Neutrophil (primary cell): ENCODE results near the gene CRTC2.

Experiments
- H3K27ac ChIP-seq: fragments of 200-600 bp; sonication (generic); 2 replicates; pipeline ENCODE4 v1.5.1; 2016; ENCODE audit warnings: mild to moderate bottlenecking, moderate library complexity
- H3K27me3 ChIP-seq: fragments of 200-600 bp; sonication (generic); 2 replicates; pipeline ENCODE4 v1.6.0; 2016; ENCODE audit warnings: mild to moderate bottlenecking
- H3K36me3 ChIP-seq: fragments of 200-600 bp; sonication (generic); 2 replicates; pipeline ENCODE4 v1.5.1; 2017
- H3K4me1 ChIP-seq, 2 experiments: fragments of 200-600 bp in 1 of 2; sonication (generic) in 1 of 2; 1 replicate in 1 of 2; 2 replicates in 1 of 2; pipeline versions ENCODE4 v1.5.1 to v1.6.1; 2013 to 2016; ENCODE audit warnings: low read depth in 1 of 2, low read length in 1 of 2, mild to moderate bottlenecking in 1 of 2, moderate library complexity in 1 of 2; ENCODE audit not compliant: control insufficient read depth in 1 of 2, insufficient read depth in 1 of 2
- H3K4me3 ChIP-seq, 2 experiments: fragments of 200-600 bp in 1 of 2; sonication (generic) in 1 of 2; 1 replicate in 1 of 2; 2 replicates in 1 of 2; pipeline ENCODE4 v1.5.1; 2013 to 2016; ENCODE audit warnings: low read depth in 1 of 2, low read length in 1 of 2, mild to moderate bottlenecking in 1 of 2, moderate library complexity in 1 of 2
- H3K9me3 ChIP-seq: fragments of 200-600 bp; sonication (generic); 2 replicates; pipeline ENCODE4 v1.5.1; 2016
- TF ChIP-seq, protein P1 (sequence below): fragments of 200-600 bp; sonication (generic); IDR thresholded peaks from 2 replicates; pipeline ENCODE4 v1.5.1; 2016; ENCODE audit warnings: antibody characterized with exemption

The CRTC2 gene

DNA sequence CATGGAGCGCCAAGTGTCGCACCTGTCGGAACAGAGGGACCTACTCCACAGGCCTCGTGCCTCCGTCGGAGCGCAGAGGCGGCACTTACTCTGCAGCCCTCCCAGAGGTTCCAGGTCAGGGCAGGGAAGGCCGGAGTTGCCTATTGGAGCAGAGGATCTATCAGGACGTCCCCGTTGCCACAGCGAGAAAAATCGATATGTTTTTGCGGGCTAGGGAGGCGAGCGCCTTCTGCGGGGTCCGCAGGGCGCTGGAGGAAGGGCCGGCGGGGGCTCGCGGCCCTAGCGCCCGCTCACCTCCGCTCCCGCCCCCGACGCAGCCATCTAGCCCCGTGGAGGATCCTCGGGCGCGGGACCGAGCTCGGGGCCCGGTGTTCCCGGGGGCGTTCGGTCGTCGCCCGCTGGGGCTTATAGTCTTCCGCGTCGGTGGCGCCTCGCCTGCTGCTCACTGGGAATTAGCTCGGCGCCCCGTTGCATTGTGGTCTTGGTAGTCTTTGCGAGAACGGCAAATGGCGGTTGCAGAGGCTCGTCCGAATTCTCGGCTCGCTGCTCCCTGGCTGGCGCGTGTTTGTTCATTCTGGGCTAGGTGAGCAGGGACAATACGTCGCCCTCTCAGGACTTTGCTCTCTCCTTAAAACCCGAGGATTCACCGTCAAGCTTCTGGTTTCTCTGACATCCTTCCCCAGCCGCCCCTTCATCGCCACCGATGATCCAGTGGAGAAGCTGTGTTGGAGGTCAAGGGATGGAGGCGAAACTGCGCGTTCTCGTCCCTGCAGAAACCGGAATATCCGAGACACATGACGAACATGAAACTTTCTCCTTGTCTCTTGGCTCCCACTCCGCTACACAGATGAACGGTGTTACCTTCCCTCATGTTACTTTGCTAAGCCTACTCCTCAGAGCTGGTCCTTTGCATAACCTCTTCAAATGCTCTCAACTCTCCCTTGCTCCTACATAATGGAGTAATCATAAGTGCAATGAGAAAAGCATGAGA, 19.1 kb upstream of the CRTC2 start, which contains the start of gene JTB:
Gene JTB (minus strand): TSS at position 425 of the 991 bp plus-strand sequence. CDS start 422 bp downstream, at position 3.
- H3K9me3 ChIP-seq: no peaks in the 10 kb centered on the region
- TF ChIP-seq, protein P1, sequence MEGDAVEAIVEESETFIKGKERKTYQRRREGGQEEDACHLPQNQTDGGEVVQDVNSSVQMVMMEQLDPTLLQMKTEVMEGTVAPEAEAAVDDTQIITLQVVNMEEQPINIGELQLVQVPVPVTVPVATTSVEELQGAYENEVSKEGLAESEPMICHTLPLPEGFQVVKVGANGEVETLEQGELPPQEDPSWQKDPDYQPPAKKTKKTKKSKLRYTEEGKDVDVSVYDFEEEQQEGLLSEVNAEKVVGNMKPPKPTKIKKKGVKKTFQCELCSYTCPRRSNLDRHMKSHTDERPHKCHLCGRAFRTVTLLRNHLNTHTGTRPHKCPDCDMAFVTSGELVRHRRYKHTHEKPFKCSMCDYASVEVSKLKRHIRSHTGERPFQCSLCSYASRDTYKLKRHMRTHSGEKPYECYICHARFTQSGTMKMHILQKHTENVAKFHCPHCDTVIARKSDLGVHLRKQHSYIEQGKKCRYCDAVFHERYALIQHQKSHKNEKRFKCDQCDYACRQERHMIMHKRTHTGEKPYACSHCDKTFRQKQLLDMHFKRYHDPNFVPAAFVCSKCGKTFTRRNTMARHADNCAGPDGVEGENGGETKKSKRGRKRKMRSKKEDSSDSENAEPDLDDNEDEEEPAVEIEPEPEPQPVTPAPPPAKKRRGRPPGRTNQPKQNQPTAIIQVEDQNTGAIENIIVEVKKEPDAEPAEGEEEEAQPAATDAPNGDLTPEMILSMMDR: peak; percentile 46
- H3K36me3 ChIP-seq: peaks cover 36% of the 10 kb centered on the region
- peak within 1 kb of the TSS; percentile 75 for H3K27ac ChIP-seq
- H3K27me3 ChIP-seq: no peaks in the 10 kb centered on the region
- peaks cover 20 to 21% of the 10 kb centered on the region in 2 experiments for H3K4me1 ChIP-seq
- H3K4me3 ChIP-seq: peak within 1 kb of the TSS; percentile 85 to 90

DNA sequence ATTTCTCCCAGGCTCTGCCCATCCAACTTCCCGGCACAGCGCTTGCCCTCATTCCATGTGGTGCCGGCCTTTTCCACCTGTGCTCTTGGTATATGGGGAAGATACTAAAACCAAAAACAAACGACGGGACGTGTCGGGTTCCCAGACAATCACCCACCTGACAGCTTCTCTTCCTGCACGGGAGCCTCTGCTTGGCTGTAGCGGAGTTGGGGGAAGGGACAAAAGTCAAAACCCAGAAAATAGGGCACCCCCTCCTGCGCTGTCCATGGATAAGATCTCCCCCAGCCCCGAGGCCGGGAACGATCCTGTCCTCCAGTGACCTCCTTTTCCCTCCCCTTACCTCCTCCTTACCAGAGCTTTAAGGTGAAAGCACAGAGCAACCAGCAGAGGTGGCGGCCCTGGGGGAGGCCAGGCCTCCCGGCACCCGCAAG, 18.4 kb upstream of the CRTC2 start:
- H3K27ac ChIP-seq: peak overlapping the region; percentile 75
- TF ChIP-seq, protein P1: no peak
- peaks cover 20 to 26% of the 10 kb centered on the region in 2 experiments for H3K4me1 ChIP-seq
- H3K9me3 ChIP-seq: no peaks in the 10 kb centered on the region
- H3K4me3 ChIP-seq: peak overlapping the region; percentile 85 to 90
- peaks cover 36% of the 10 kb centered on the region for H3K36me3 ChIP-seq
- H3K27me3 ChIP-seq: no peaks in the 10 kb centered on the region

DNA sequence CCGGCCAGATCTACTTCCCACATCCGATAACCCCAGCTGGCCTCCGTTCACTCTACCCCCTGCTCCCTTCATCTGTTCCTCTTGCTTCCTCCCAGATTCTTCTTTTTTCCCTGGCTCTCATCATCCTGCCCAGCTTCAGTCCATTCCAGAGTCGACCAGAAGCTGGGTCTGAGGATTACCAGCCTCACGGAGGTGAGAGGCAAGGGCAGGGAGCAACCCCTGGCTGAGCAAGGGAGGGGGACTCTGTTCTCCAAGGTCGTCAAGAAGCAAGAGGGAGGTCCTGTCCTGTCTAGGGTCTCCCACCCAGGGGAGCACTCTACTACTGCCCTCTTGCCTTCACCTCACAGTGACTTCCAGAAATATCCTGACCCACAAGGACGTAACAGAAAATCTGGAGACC, 15.1 kb upstream of the CRTC2 start:
- peaks cover 36% of the 10 kb centered on the region for H3K36me3 ChIP-seq
- no peak overlapping the region for H3K4me3 ChIP-seq
- peaks cover 22 to 27% of the 10 kb centered on the region in 2 experiments for H3K4me1 ChIP-seq
- peak overlapping the region; percentile 5 for H3K27ac ChIP-seq
- H3K27me3 ChIP-seq: no peaks in the 10 kb centered on the region
- TF ChIP-seq, protein P1: no peak
- no peaks in the 10 kb centered on the region for H3K9me3 ChIP-seq

DNA sequence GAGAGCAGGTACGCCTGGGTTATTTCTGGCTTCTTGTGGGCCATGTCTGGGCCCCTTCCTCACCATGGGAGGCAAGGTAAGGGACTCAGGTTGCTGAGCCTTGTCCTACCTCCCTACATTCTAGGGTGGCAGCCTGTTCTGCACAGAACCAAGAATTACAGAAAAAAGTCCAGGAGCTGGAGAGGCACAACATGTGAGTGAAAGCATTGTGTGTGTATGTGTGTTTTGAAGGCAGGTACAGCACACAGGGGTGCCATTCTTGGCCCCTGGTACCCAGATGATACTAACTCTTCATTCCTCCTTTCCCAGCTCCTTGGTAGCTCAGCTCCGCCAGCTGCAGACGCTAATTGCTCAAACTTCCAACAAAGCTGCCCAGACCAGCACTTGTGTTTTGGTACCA, 14.7 kb upstream of the CRTC2 start:
- H3K27me3 ChIP-seq: no peaks in the 10 kb centered on the region
- TF ChIP-seq, protein P1: no peak
- H3K4me1 ChIP-seq: peaks cover 24 to 28% of the 10 kb centered on the region in 2 experiments
- H3K9me3 ChIP-seq: no peaks in the 10 kb centered on the region
- peaks cover 36% of the 10 kb centered on the region for H3K36me3 ChIP-seq
- H3K27ac ChIP-seq: peak overlapping the region; percentile 5
- no peak overlapping the region for H3K4me3 ChIP-seq

DNA sequence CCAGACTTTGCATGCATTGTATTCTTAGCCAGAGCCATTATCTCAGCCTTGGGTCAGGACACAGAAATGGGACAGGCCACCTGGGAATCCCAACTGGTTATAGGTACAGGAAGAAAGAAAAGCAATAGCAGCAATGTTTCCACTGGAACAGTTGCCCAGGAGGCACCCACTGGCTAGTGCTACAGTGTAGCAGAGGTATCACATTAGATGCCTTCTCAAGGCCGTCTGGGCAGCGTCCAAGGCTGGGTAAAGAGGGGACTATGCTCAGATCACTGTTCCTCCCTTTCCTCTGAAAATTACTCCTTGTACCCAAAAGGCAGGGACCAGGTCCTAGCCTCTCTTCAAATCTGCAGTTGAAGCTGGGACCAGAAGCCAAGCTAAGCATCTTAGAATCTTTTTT, 11.9 kb upstream of the CRTC2 start:
- TF ChIP-seq, protein P1: no peak
- H3K27me3 ChIP-seq: no peaks in the 10 kb centered on the region

More for the DNA sequence above, 11.9 kb upstream of the CRTC2 start:
- Histone ChIP-seq H3K36me3 (peaks cover 26% of the 10 kb centered on the region), H3K9me3 (no peaks in the 10 kb centered on the region), H3K4me3 (no peak overlapping the region), H3K27ac (no peak overlapping the region), H3K4me1 (peaks cover 24 to 32% of the 10 kb centered on the region in 2 experiments)
